Measurements from ENCODE around the gene CMTM5.

Gene CMTM5

GRCh38 chr14:23406725-23407355, 30.0 kb downstream of the CMTM5 start:
- Histone ChIP-seq H3K4me1 (no peaks in the 10 kb centered on the region), H3K36me3 (no peaks in the 10 kb centered on the region), H3K27me3 (peaks cover 29% of the 10 kb centered on the region), H3K4me3 (ENCODE audit: low read depth, low read length) (no peak overlapping the region), H3K9me3 (no peaks in the 10 kb centered on the region)
- TF ChIP-seq CTCF (IDR thresholded peaks at IDR 0.05; ENCODE audit: low read depth, low read length) = no peak
- DNase-seq = no peak

GRCh38 chr14:23407516-23408306, 30.9 kb downstream of the CMTM5 start, which contains the start of gene MYH6:
Gene MYH6, minus strand, starts transcription at chr14:23408273. Its CDS starts 1,050 bp downstream, at chr14:23407223.
- Histone ChIP-seq H3K4me1 (no peaks in the 10 kb centered on the region), H3K9me3 (no peaks in the 10 kb centered on the region), H3K36me3 (no peaks in the 10 kb centered on the region), H3K27me3 (peaks cover 35% of the 10 kb centered on the region), H3K4me3 (ENCODE audit: low read depth, low read length) (no peak within 1 kb of the TSS)
- no peak for DNase-seq
- no peak for TF ChIP-seq CTCF (IDR thresholded peaks at IDR 0.05; ENCODE audit: low read depth, low read length)

GRCh38 chr14:23408307-23408630, 31.4 kb downstream of the CMTM5 start:
- no peak for TF ChIP-seq CTCF (IDR thresholded peaks at IDR 0.05; ENCODE audit: low read depth, low read length)
- Histone ChIP-seq H3K27me3 (peaks cover 30% of the 10 kb centered on the region), H3K4me3 (ENCODE audit: low read depth, low read length) (no peak overlapping the region), H3K4me1 (no peaks in the 10 kb centered on the region), H3K9me3 (no peaks in the 10 kb centered on the region), H3K36me3 (no peaks in the 10 kb centered on the region)
- no peak for DNase-seq

- no peak for DNase-seq
- H3K36me3 ChIP-seq = no peaks in the 10 kb centered on the region
- no peaks in the 10 kb centered on the region for H3K4me1 ChIP-seq
- peaks cover 23% of the 10 kb centered on the region for H3K27me3 ChIP-seq
- H3K4me3 ChIP-seq (ENCODE audit: low read depth, low read length) = no peak overlapping the region
- no peaks in the 10 kb centered on the region for H3K9me3 ChIP-seq
- no peak for TF ChIP-seq CTCF (IDR thresholded peaks at IDR 0.05; ENCODE audit: low read depth, low read length)
Measured at GRCh38 chr14:23409475-23409874, 32.6 kb downstream of the CMTM5 start.

- no peak for TF ChIP-seq CTCF (IDR thresholded peaks at IDR 0.05; ENCODE audit: low read depth, low read length)
- Histone ChIP-seq H3K27me3 (peaks cover 22% of the 10 kb centered on the region), H3K4me3 (ENCODE audit: low read depth, low read length) (no peak overlapping the region), H3K36me3 (no peaks in the 10 kb centered on the region), H3K9me3 (no peaks in the 10 kb centered on the region), H3K4me1 (no peaks in the 10 kb centered on the region)
- DNase-seq = no peak
Measured at GRCh38 chr14:23409966-23410635, 33.3 kb downstream of the CMTM5 start.
